Tibial nerve (tissue), 4 donors: ENCODE measurements around the gene USP17L22. TPM values are rescaled to one million over a fixed set of nuclear protein-coding genes. Genes with fewer than 3 reads are reported as not detected.

Experiments used
- total RNA-seq, 4 donors: library from RNA; depleted of rRNA; stranded (reverse); fragments of >200 nt; gene quantifications; one replicate each; pipeline ENCODE4 v1.1.0, GENCODE V29; 2016

USP17L22 gene
- total RNA-seq, 4 donors from 2014 or later = not detected

Other genes with a start within 250 kb of the USP17L22 start
- gene FAM90A26, start 97.2 kb upstream of the USP17L22 start, total RNA-seq = not detected
- gene USP17L10, start 57.0 kb upstream of the USP17L22 start, total RNA-seq = not detected
- gene USP17L11, start 52.2 kb upstream of the USP17L22 start, total RNA-seq = not detected
- not detected for gene USP17L12, start 47.5 kb upstream of the USP17L22 start, total RNA-seq
- not detected for gene USP17L13, start 42.7 kb upstream of the USP17L22 start, total RNA-seq
- gene USP17L15, start 33.2 kb upstream of the USP17L22 start, total RNA-seq = not detected
- gene USP17L17, start 23.7 kb upstream of the USP17L22 start, total RNA-seq = not detected
- gene USP17L18, start 19.0 kb upstream of the USP17L22 start, total RNA-seq = not detected
- not detected for gene USP17L19, start 14.2 kb upstream of the USP17L22 start, total RNA-seq
- not detected for gene USP17L20, start 9.5 kb upstream of the USP17L22 start, total RNA-seq
- not detected for gene USP17L21, start 4.7 kb upstream of the USP17L22 start, total RNA-seq
- gene USP17L24, start 57.5 kb downstream of the USP17L22 start, total RNA-seq = not detected
- gene USP17L25, start 62.3 kb downstream of the USP17L22 start, total RNA-seq = not detected
- not detected for gene USP17L26, start 67.0 kb downstream of the USP17L22 start, total RNA-seq
- not detected for gene USP17L5, start 71.8 kb downstream of the USP17L22 start, total RNA-seq
- not detected for gene USP17L27, start 76.5 kb downstream of the USP17L22 start, total RNA-seq
- gene USP17L28, start 81.3 kb downstream of the USP17L22 start, total RNA-seq = not detected
- not detected for gene USP17L29, start 86.0 kb downstream of the USP17L22 start, total RNA-seq
- gene USP17L30, start 95.5 kb downstream of the USP17L22 start, total RNA-seq = not detected
- gene DEFB131A, start 176.8 kb downstream of the USP17L22 start, total RNA-seq = not detected